Smooth muscle cell of the brain vasculature (primary cell): ENCODE data around the gene FGF21.

Source experiments
- DNase-seq: peaks from one replicate; pipeline ENCODE4 v3.0.0-alpha.2; 2012; ENCODE audit warnings: low read depth, low spot score

FGF21 gene

GRCh38 chr19:48728911-48729664 lies 26.2 kb upstream of the FGF21 start:
- no peak for DNase-seq

- DNase-seq = no peak
Observed at GRCh38 chr19:48731452-48731851, 23.9 kb upstream of the FGF21 start.

GRCh38 chr19:48734625-48735024 lies 20.7 kb upstream of the FGF21 start:
- DNase-seq = no peak

GRCh38 chr19:48735031-48735615 lies 20.2 kb upstream of the FGF21 start:
- DNase-seq = no peak

GRCh38 chr19:48737360-48737998 lies 17.8 kb upstream of the FGF21 start:
- no peak for DNase-seq

GRCh38 chr19:48738557-48739403 lies 16.5 kb upstream of the FGF21 start:
- peak; percentile 49 for DNase-seq

- DNase-seq = no peak
Observed at GRCh38 chr19:48739404-48740163, 15.7 kb upstream of the FGF21 start.

GRCh38 chr19:48740164-48740972 lies 15.0 kb upstream of the FGF21 start, which contains the start of gene RASIP1:
RASIP1 (minus strand) TSS chr19:48740610; CDS start chr19:48740282, 328 bp downstream.
- no peak for DNase-seq

GRCh38 chr19:48741129-48741999 lies 14.0 kb upstream of the FGF21 start:
- no peak for DNase-seq

GRCh38 chr19:48742096-48742495 lies 13.2 kb upstream of the FGF21 start:
- DNase-seq = no peak

- DNase-seq = peak; percentile 33
Observed at GRCh38 chr19:48745208-48745995, 9.9 kb upstream of the FGF21 start.

GRCh38 chr19:48746110-48746509 lies 9.2 kb upstream of the FGF21 start:
- DNase-seq = no peak

- peak; percentile 81 for DNase-seq
Observed at GRCh38 chr19:48746738-48747575, 8.4 kb upstream of the FGF21 start, which contains the start of gene IZUMO1. IZUMO1 (minus strand) TSS chr19:48746909; CDS start chr19:48745859, 1,050 bp downstream.

- DNase-seq = no peak
Observed at GRCh38 chr19:48749571-48750198, 5.6 kb upstream of the FGF21 start.

GRCh38 chr19:48750351-48750750 lies 5.0 kb upstream of the FGF21 start:
- DNase-seq = no peak

GRCh38 chr19:48750771-48751504 lies 4.4 kb upstream of the FGF21 start:
- DNase-seq = no peak
